NCI-H524 (cell line): ENCODE measurements around the gene RTRAF.
A peak's percentile ranks its signal among the peaks of the same experiment; 100 is the strongest.

ENCODE experiments used
- DNase-seq, 2 experiments: peaks; one replicate each; lab custom pipeline; 2025; lab: John Stamatoyannopoulos, UW

RTRAF gene

GRCh38 chr14:51993285-51993920, 4.1 kb downstream of the RTRAF start:
- no peak for DNase-seq

GRCh38 chr14:51996148-51996746, 6.9 kb downstream of the RTRAF start:
- DNase-seq, result peak in 1 of 2 experiments; percentile 21

GRCh38 chr14:51998348-51998747, 9.0 kb downstream of the RTRAF start:
- DNase-seq, result no peak

GRCh38 chr14:51999084-51999483, 9.7 kb downstream of the RTRAF start:
- no peak for DNase-seq

- DNase-seq, result no peak
These were observed 10.8 kb downstream of the RTRAF start for GRCh38 chr14:52000019-52000582.

- no peak for DNase-seq
These were observed 11.3 kb downstream of the RTRAF start for GRCh38 chr14:52000696-52001095.

GRCh38 chr14:52002542-52002941, 13.2 kb downstream of the RTRAF start:
- DNase-seq, result no peak

- DNase-seq, result no peak
These were observed 14.0 kb downstream of the RTRAF start for GRCh38 chr14:52003324-52003723.

- no peak for DNase-seq
These were observed 16.3 kb downstream of the RTRAF start for GRCh38 chr14:52005625-52006024.

- DNase-seq, result no peak
These were observed 17.0 kb downstream of the RTRAF start for GRCh38 chr14:52006361-52006760.

GRCh38 chr14:52007211-52007610, 17.9 kb downstream of the RTRAF start:
- no peak for DNase-seq

GRCh38 chr14:52007637-52008036, 18.3 kb downstream of the RTRAF start:
- DNase-seq, result no peak

- DNase-seq, result no peak
These were observed 18.8 kb downstream of the RTRAF start for GRCh38 chr14:52008136-52008535.

GRCh38 chr14:52010173-52010693, 20.9 kb downstream of the RTRAF start:
- no peak for DNase-seq

GRCh38 chr14:52011523-52011922, 22.2 kb downstream of the RTRAF start:
- no peak for DNase-seq

- DNase-seq, result peak in 1 of 2 experiments; percentile 14
These were observed 23.3 kb downstream of the RTRAF start for GRCh38 chr14:52012635-52013034.

GRCh38 chr14:52013984-52014600, 24.7 kb downstream of the RTRAF start:
- peak; percentile 12 to 63 for DNase-seq

- DNase-seq, result peak in 1 of 2 experiments; percentile 20
These were observed 25.4 kb downstream of the RTRAF start for GRCh38 chr14:52014601-52015267.

GRCh38 chr14:52015411-52016030, 26.2 kb downstream of the RTRAF start:
- DNase-seq, result peak; percentile 6 to 56

- DNase-seq, result no peak
These were observed 28.9 kb downstream of the RTRAF start for GRCh38 chr14:52018252-52018651.

GRCh38 chr14:52018970-52019369, 29.6 kb downstream of the RTRAF start:
- DNase-seq, result no peak

- DNase-seq, result no peak
These were observed 30.9 kb downstream of the RTRAF start for GRCh38 chr14:52020161-52020714.
